H1 (cell line): ENCODE data around the gene KSR2. TPM values are rescaled to one million over a fixed set of nuclear protein-coding genes. Genes with fewer than 3 reads are reported as not detected.

Experiments used
- CTCF ChIA-PET: fragments of 300-600 bp; sonication (Branson Sonifier 250); formaldehyde crosslinking; loops from one replicate; lab custom pipeline; 2021; ENCODE audit not compliant: partially characterized antibody; lab: Charles Lee
- POLR2A ChIA-PET: fragments of 300-600 bp; sonication (Branson Sonifier 250); formaldehyde crosslinking; loops from one replicate; lab custom pipeline; 2021; ENCODE audit warnings: inconsistent platforms; ENCODE audit not compliant: partially characterized antibody; lab: Charles Lee
- DNase-seq, 2 experiments: peaks; one replicate each; pipeline versions ENCODE4 v3.0.0 to v3.0.0-alpha.2; 2010 to 2022; ENCODE audit warnings: low spot score in 2 of 2, low read depth in 1 of 2, mixed read lengths in 1 of 2
- FAIRE-seq: peaks from 2 replicates; lab custom pipeline; 2011; peaks lifted over from hg19 to GRCh38; lab: Jason Lieb, UNC
- H2AFZ ChIP-seq: 2 replicates; pipeline ENCODE4 v1.8.1; 2012; ENCODE audit warnings: low read length, inconsistent platforms
- H2AK5ac ChIP-seq: 2 replicates; pipeline ENCODE4 v1.6.1; 2013; ENCODE audit warnings: low read depth, low read length
- H2BK120ac ChIP-seq: replicated peaks from 2 replicates; pipeline ENCODE3; 2013; ENCODE audit warnings: low read depth, low read length, inconsistent platforms
- H2BK12ac ChIP-seq: 2 replicates; pipeline ENCODE4 v1.6.1; 2013; ENCODE audit warnings: low read depth, low read length
- H2BK15ac ChIP-seq: 2 replicates; pipeline ENCODE4 v1.6.1; 2013; ENCODE audit warnings: low read length
- H2BK20ac ChIP-seq: 2 replicates; pipeline ENCODE4 v1.6.1; 2013; ENCODE audit warnings: low read length
- H2BK5ac ChIP-seq: 2 replicates; pipeline ENCODE4 v1.6.1; 2013; ENCODE audit warnings: low read depth, low read length
- H3K14ac ChIP-seq: 2 replicates; pipeline ENCODE4 v1.6.1; 2013; ENCODE audit warnings: inconsistent platforms; ENCODE audit not compliant: insufficient read length
- H3K18ac ChIP-seq: 2 replicates; pipeline ENCODE4 v1.6.1; 2013; ENCODE audit warnings: low read length; ENCODE audit errors: extremely low read depth
- H3K23ac ChIP-seq: 2 replicates; pipeline ENCODE4 v1.6.1; 2013; ENCODE audit warnings: inconsistent platforms; ENCODE audit not compliant: insufficient read length
- H3K23me2 ChIP-seq: 2 replicates; pipeline ENCODE4 v1.6.1; 2013; ENCODE audit warnings: low read depth, low read length
- H3K27ac ChIP-seq: 2 replicates; pipeline ENCODE4 v1.6.1; 2011; ENCODE audit warnings: low read depth, low read length, inconsistent platforms
- H3K27me3 ChIP-seq, 4 experiments: replicated peaks in 1 of 4; 1 replicate in 1 of 4; 2 replicates in 3 of 4; pipeline versions ENCODE4 v1.6.1 to v1.8.1; 2011 to 2013; ENCODE audit warnings: low read length in 3 of 4, mild to moderate bottlenecking in 3 of 4, inconsistent platforms in 2 of 4, mixed read lengths in 2 of 4, moderate library complexity in 1 of 4; ENCODE audit not compliant: control insufficient read depth in 3 of 4, insufficient read depth in 3 of 4; ENCODE audit errors: extremely low read depth in 1 of 4
- H3K36me3 ChIP-seq, 4 experiments: 2 replicates each; pipeline versions ENCODE4 v1.6.1 to v1.8.1; 2011 to 2013; ENCODE audit warnings: mild to moderate bottlenecking in 4 of 4, low read length in 3 of 4, moderate library complexity in 2 of 4, control low read depth in 1 of 4, inconsistent platforms in 1 of 4; ENCODE audit not compliant: insufficient read depth in 4 of 4, control insufficient read depth in 2 of 4
- H3K4ac ChIP-seq: replicated peaks from 2 replicates; pipeline ENCODE3; 2013; ENCODE audit warnings: low read length, low read depth, mixed read lengths, inconsistent platforms; ENCODE audit not compliant: insufficient read length
- H3K4me1 ChIP-seq, 4 experiments: replicated peaks in 1 of 4; 1 replicate in 1 of 4; 2 replicates in 3 of 4; pipeline versions ENCODE4 v1.6.1 to v1.8.1; 2011 to 2013; ENCODE audit warnings: low read length in 3 of 4, inconsistent platforms in 2 of 4, mixed read lengths in 1 of 4; ENCODE audit not compliant: insufficient read depth in 4 of 4, control insufficient read depth in 3 of 4
- H3K4me2 ChIP-seq, 2 experiments: 2 replicates each; pipeline versions ENCODE4 v1.6.1 to v1.8.1; 2011 to 2013; ENCODE audit warnings: low read depth in 2 of 2, low read length in 2 of 2, control low read depth in 1 of 2, inconsistent platforms in 1 of 2, mild to moderate bottlenecking in 1 of 2; ENCODE audit not compliant: insufficient read depth in 1 of 2
- H3K4me3 ChIP-seq, 4 experiments: fragments of 200-600, 300-600 bp in 1 of 4; sonication (generic), shearing (Covaris generic), sonication (Bioruptor Twin) in 1 of 4; 2 replicates each; pipeline versions ENCODE4 v1.5.1 to v1.8.1; 2011 to 2016; ENCODE audit warnings: low read length in 4 of 4, low read depth in 3 of 4, control low read depth in 2 of 4, inconsistent platforms in 2 of 4, mild to moderate bottlenecking in 2 of 4, mixed read lengths in 1 of 4, moderate library complexity in 1 of 4; ENCODE audit not compliant: insufficient read depth in 2 of 4; ENCODE audit errors: extremely low read depth in 1 of 4
- H3K56ac ChIP-seq: replicated peaks from 2 replicates; pipeline ENCODE3; 2013; ENCODE audit warnings: low read depth, mild to moderate bottlenecking, mixed read lengths, low read length, inconsistent platforms; ENCODE audit not compliant: insufficient read length
- H3K79me1 ChIP-seq: 2 replicates; pipeline ENCODE4 v1.6.1; 2013; ENCODE audit warnings: low read depth, low read length, control low read depth
- H3K79me2 ChIP-seq, 2 experiments: 2 replicates each; pipeline versions ENCODE4 v1.6.1 to v1.8.1; 2012 to 2013; ENCODE audit warnings: low read length in 2 of 2, mild to moderate bottlenecking in 2 of 2, inconsistent platforms in 1 of 2; ENCODE audit not compliant: insufficient read depth in 2 of 2, control insufficient read depth in 1 of 2
- H3K9ac ChIP-seq, 4 experiments: replicated peaks in 1 of 4; 1 replicate in 1 of 4; 2 replicates in 3 of 4; pipeline versions ENCODE4 v1.6.1 to v1.8.1; 2011 to 2013; ENCODE audit warnings: low read depth in 3 of 4, low read length in 3 of 4, control low read depth in 2 of 4, mild to moderate bottlenecking in 2 of 4, moderate library complexity in 2 of 4, inconsistent platforms in 1 of 4; ENCODE audit errors: extremely low read depth in 1 of 4
- H3K9me3 ChIP-seq, 2 experiments: 2 replicates each; pipeline versions ENCODE4 v1.6.1 to v1.8.1; 2012 to 2013; ENCODE audit warnings: mild to moderate bottlenecking in 2 of 2, moderate library complexity in 2 of 2, control low read depth in 1 of 2, inconsistent platforms in 1 of 2, low read depth in 1 of 2, low read length in 1 of 2, mixed read lengths in 1 of 2; ENCODE audit not compliant: insufficient read depth in 2 of 2
- H4K20me1 ChIP-seq, 2 experiments: replicated peaks in 1 of 2; 2 replicates each; pipeline versions ENCODE3 to v1.8.1; 2011 to 2013; ENCODE audit warnings: inconsistent platforms in 2 of 2, low read length in 2 of 2, mild to moderate bottlenecking in 1 of 2; ENCODE audit not compliant: insufficient read depth in 2 of 2, control insufficient read depth in 1 of 2
- H4K5ac ChIP-seq: 2 replicates; pipeline ENCODE4 v1.6.1; 2013; ENCODE audit warnings: low read length, low read depth, mixed read lengths, inconsistent platforms; ENCODE audit not compliant: insufficient read length
- H4K8ac ChIP-seq: 2 replicates; pipeline ENCODE4 v1.8.0; 2013; ENCODE audit warnings: mild to moderate bottlenecking, moderate library complexity, low read length, inconsistent platforms; ENCODE audit not compliant: insufficient read depth; ENCODE audit errors: extremely low read depth
- H4K91ac ChIP-seq: replicated peaks from 2 replicates; pipeline ENCODE3; 2013; ENCODE audit warnings: low read length, mixed read lengths, inconsistent platforms; ENCODE audit not compliant: insufficient read length
- CTCF ChIP-seq, 3 experiments: IDR thresholded peaks; 1 replicate in 2 of 3; 2 replicates in 1 of 3; pipeline versions ENCODE4 v1.5.1 to v1.6.1; 2011; ENCODE audit warnings: low read length in 3 of 3, mild to moderate bottlenecking in 3 of 3, inconsistent platforms in 2 of 3, low read depth in 1 of 3, moderate library complexity in 1 of 3; ENCODE audit not compliant: insufficient read depth in 1 of 3; ENCODE audit errors: control extremely low read depth in 1 of 3
- EGR1 ChIP-seq: IDR thresholded peaks from 2 replicates; pipeline ENCODE4 v1.6.1; 2011; ENCODE audit warnings: low read depth, low read length, borderline replicate concordance
- GABPA ChIP-seq: IDR thresholded peaks from 2 replicates; pipeline ENCODE4 v1.6.1; 2011; ENCODE audit warnings: mild to moderate bottlenecking, low read length, moderate library complexity, borderline replicate concordance; ENCODE audit not compliant: insufficient read depth
- JUN ChIP-seq: IDR thresholded peaks from 2 replicates; pipeline ENCODE4 v1.6.1; 2011; ENCODE audit warnings: low read depth, mild to moderate bottlenecking, improper control_type of control experiment, low read length
- NANOG ChIP-seq: IDR thresholded peaks from 2 replicates; pipeline ENCODE4 v1.6.1; 2011; ENCODE audit warnings: low read length, low read depth, mild to moderate bottlenecking, inconsistent platforms; ENCODE audit not compliant: insufficient read depth, poor library complexity, severe bottlenecking
- POLR2A ChIP-seq, 2 experiments: IDR thresholded peaks; 1 replicate in 1 of 2; 2 replicates in 1 of 2; pipeline ENCODE4 v1.6.1; 2011; ENCODE audit warnings: low read depth in 2 of 2, low read length in 2 of 2, mild to moderate bottlenecking in 2 of 2; ENCODE audit errors: control extremely low read depth in 1 of 2
- POU5F1 ChIP-seq: IDR thresholded peaks from 2 replicates; pipeline ENCODE4 v1.6.1; 2011; ENCODE audit warnings: low read depth, mild to moderate bottlenecking, low read length, moderate library complexity
- RXRA ChIP-seq: IDR thresholded peaks from 2 replicates; pipeline ENCODE4 v1.6.1; 2011; ENCODE audit warnings: low read depth, mild to moderate bottlenecking, low read length, moderate library complexity; ENCODE audit not compliant: insufficient read depth
- SAP30 ChIP-seq: fragments of 300-600 bp; sonication (generic); IDR thresholded peaks from 2 replicates; pipeline ENCODE4 v1.7.1; 2012; ENCODE audit warnings: low read length, moderate library complexity, mild to moderate bottlenecking, inconsistent platforms; ENCODE audit not compliant: insufficient read depth, insufficient replicate concordance
- TBP ChIP-seq: IDR thresholded peaks from 2 replicates; pipeline ENCODE4 v1.6.1; 2011; ENCODE audit warnings: low read depth, low read length, improper control_type of control experiment
- TCF12 ChIP-seq: IDR thresholded peaks from 2 replicates; pipeline ENCODE4 v1.6.1; 2011; ENCODE audit warnings: low read depth, mild to moderate bottlenecking, low read length
- TEAD4 ChIP-seq: IDR thresholded peaks from 2 replicates; pipeline ENCODE4 v1.6.1; 2012; ENCODE audit warnings: low read depth, low read length, inconsistent platforms, mixed read lengths
- WGBS, 2 experiments: shearing (Covaris generic) in 1 of 2; methylation state at CpG; one replicate each; pipeline versions ENCODE4 v1.1.6 to v1.1.7; 2013 to 2015; ENCODE audit warnings: low lambda C conversion rate in 2 of 2, mixed read lengths in 2 of 2, inconsistent platforms in 1 of 2, low coverage in 1 of 2, missing lambda C conversion rate in 1 of 2; ENCODE audit not compliant: insufficient replicate concordance in 2 of 2, insufficient coverage in 1 of 2, insufficient read length in 1 of 2; ENCODE audit errors: extremely low coverage in 1 of 2, missing lambda C conversion rate in 1 of 2; 5-methylcytosine and 5-hydroxymethylcytosine counted together
- polyA plus RNA-seq, 7 experiments: library from polyadenylated mRNA; depleted of rRNA in 3 of 7; stranded (reverse) in 5 of 7; unstranded in 2 of 7; fragments of >200 nt in 5 of 7; fragments of 200-250 nt in 2 of 7; gene quantifications; 1 replicate in 5 of 7; 2 replicates in 1 of 7; 4 replicates in 1 of 7; pipeline versions ENCODE4 v1.2.1 to v1.2.3, GENCODE V29; 2011 to 2013; ENCODE audit warnings: missing spikeins in 2 of 7, mixed read lengths in 2 of 7
- total RNA-seq: library from RNA; stranded (reverse); fragmentation: NEBNext Ultra II Directional; extraction: Animal tissue kit (Norgen Biotek cat#: 25700); gene quantifications from 2 replicates; pipeline ENCODE4 v1.2.1, GENCODE V29; 2021

KSR2 gene
- total and polyA plus RNA-seq, 2 of the 8 experiments (the other 6 are each of a cell fraction or from before 2014, with no cell fraction given), result 0.74 to 2.2 TPM

GRCh38 chr12:117540011-117540410 is 428.8 kb downstream of the KSR2 start:
- POLR2A ChIA-PET, result no interaction called here
- Histone ChIP-seq H2BK12ac (no peak overlapping the region), H2AK5ac (no peak overlapping the region), H3K27me3 (no peaks in the 10 kb centered on the region), H3K4me3 (no peak overlapping the region), H3K27ac (no peak overlapping the region), H2AFZ (no peak overlapping the region), H3K23me2 (peaks cover 2% of the 10 kb centered on the region; the same call in 1 of the 2 replicates), H3K36me3 (no peaks in the 10 kb centered on the region), H2BK20ac (no peak overlapping the region), H3K9ac (no peak overlapping the region), H3K4me1 (no peaks in the 10 kb centered on the region), H2BK5ac (no peak overlapping the region), H4K8ac (no peak overlapping the region), H4K5ac (no peak overlapping the region), H3K23ac (no peak overlapping the region), H4K20me1 (no peaks in the 10 kb centered on the region), H3K79me2 (no peaks in the 10 kb centered on the region), H2BK120ac (no peak overlapping the region), H3K79me1 (no peaks in the 10 kb centered on the region), H4K91ac (no peak overlapping the region), H3K4me2 (no peak overlapping the region), H3K14ac (no peak overlapping the region), H3K18ac (no peak overlapping the region), H3K56ac (no peak overlapping the region), H3K4ac (no peak overlapping the region), H3K9me3 (no peaks in the 10 kb centered on the region), H2BK15ac (no peak overlapping the region)
- WGBS, 2 experiments, result 93% methylated on average over 5 of the region's 5 CpGs; no CpG with 5 or more reads in 1 of the 2 experiments
- FAIRE-seq, result no peak
- CTCF ChIA-PET, result interaction anchor here (0.6 kb wide), 1 partner anchor 27 kb away, joined by 3 read pairs; no protein-coding TSS in a partner anchor
- DNase-seq, result no peak
- TF ChIP-seq RXRA, result no peak
- TF ChIP-seq POLR2A (IDR thresholded peaks at IDR 0.05; ENCODE audit: control extremely low read depth in 1 of 2, low read depth in 2 of 2, low read length in 2 of 2), result no peak
- TF ChIP-seq NANOG, result no peak
- no peak for TF ChIP-seq JUN
- TF ChIP-seq TEAD4, result no peak
- no peak for TF ChIP-seq POU5F1
- no peak for TF ChIP-seq TBP
- no peak for TF ChIP-seq EGR1
- no peak for TF ChIP-seq GABPA
- no peak for TF ChIP-seq CTCF (IDR thresholded peaks at IDR 0.05; ENCODE audit: control extremely low read depth in 1 of 3, insufficient read depth in 1 of 3, low read depth in 1 of 3, low read length in 3 of 3)
- TF ChIP-seq TCF12, result no peak
- TF ChIP-seq SAP30, result no peak
